K562 (cell line): ENCODE data around the gene FRMD4A. TPM values are rescaled to one million over a fixed set of nuclear protein-coding genes. Genes with fewer than 3 reads are reported as not detected.

Source experiments
- ATAC-seq: fragments of 200-7000 bp; cut with Tn5 transposase; 3 replicates; pipeline ENCODE4 v1.9.1; 2020; ENCODE audit warnings: moderate library complexity
- BruUV-seq: library from RNA; stranded (reverse); fragments of 400-500 nt; replicated peaks from 2 replicates; lab custom pipeline; 2021; lab: Mats Ljungman, UMichigan
- CTCF ChIA-PET: fragments of 300-600 bp; formaldehyde crosslinking; extraction: SDS; loops from one replicate; lab custom pipeline; 2021; ENCODE audit warnings: low intra/inter-chr PET ratio; lab: Yijun Ruan, JAX
- POLR2A ChIA-PET: fragments of 300-600, 350-650 bp; sonication (Branson Sonifier 250); formaldehyde crosslinking; extraction: SDS; loops from one replicate; lab custom pipeline; 2021; ENCODE audit warnings: antibody characterized with exemption, inconsistent platforms; lab: Yijun Ruan, JAX
- DNase-seq, 4 experiments: peaks; one replicate each; pipeline versions ENCODE4 v3.0.0 to v3.0.0-alpha.2; 2011 to 2018; ENCODE audit warnings: low spot score in 3 of 4, mixed read lengths in 3 of 4; ENCODE audit errors: extremely low read depth in 1 of 4
- FAIRE-seq: peaks from 2 replicates; lab custom pipeline; 2011; peaks lifted over from hg19 to GRCh38; lab: Jason Lieb, UNC
- H2AFZ ChIP-seq: 2 replicates; pipeline ENCODE4 v1.6.0; 2011; ENCODE audit warnings: low read depth, low read length, control low read depth, inconsistent platforms
- H3K27ac ChIP-seq: fragments of 200-600 bp; 3 replicates; pipeline ENCODE4 v1.8.0; 2011; ENCODE audit warnings: low read depth, mild to moderate bottlenecking, control low read depth, inconsistent platforms, low read length, moderate library complexity, mixed read lengths; ENCODE audit errors: extremely low read depth
- H3K27me3 ChIP-seq, 2 experiments: fragments of 300-600 bp in 1 of 2; 2 replicates in 1 of 2; 3 replicates in 1 of 2; pipeline versions ENCODE4 v1.6.0 to v1.8.0; 2011; ENCODE audit warnings: inconsistent platforms in 2 of 2, low read length in 2 of 2, mild to moderate bottlenecking in 1 of 2, mixed read lengths in 1 of 2, moderate library complexity in 1 of 2; ENCODE audit not compliant: control insufficient read depth in 2 of 2, insufficient read depth in 2 of 2
- H3K36me3 ChIP-seq: fragments of 300-600 bp; 3 replicates; pipeline ENCODE4 v1.8.0; 2011; ENCODE audit warnings: mild to moderate bottlenecking, low read length, inconsistent platforms; ENCODE audit not compliant: control insufficient read depth, insufficient read depth
- H3K4me1 ChIP-seq, 2 experiments: fragments of 200-600 bp in 1 of 2; replicated peaks in 1 of 2; 2 replicates in 1 of 2; 3 replicates in 1 of 2; pipeline versions ENCODE4 v1.5.1 to v1.8.0; 2011; ENCODE audit warnings: inconsistent platforms in 2 of 2, low read length in 2 of 2, mild to moderate bottlenecking in 1 of 2, mixed read lengths in 1 of 2, moderate library complexity in 1 of 2; ENCODE audit not compliant: control insufficient read depth in 2 of 2, insufficient read depth in 2 of 2
- H3K4me2 ChIP-seq: 2 replicates; pipeline ENCODE4 v1.6.1; 2011; ENCODE audit warnings: low read length, control low read depth, inconsistent platforms, mixed read lengths; ENCODE audit not compliant: insufficient read depth
- H3K4me3 ChIP-seq: fragments of 200-600 bp; sonication (generic), shearing (Covaris generic); 2 replicates; pipeline ENCODE4 v1.5.1; 2016; ENCODE audit warnings: control low read depth, inconsistent platforms
- H3K79me2 ChIP-seq: fragments of 200-600 bp; 3 replicates; pipeline ENCODE4 v1.8.0; 2011; ENCODE audit warnings: low read length, inconsistent platforms; ENCODE audit not compliant: control insufficient read depth, insufficient read depth
- H3K9ac ChIP-seq, 2 experiments: 2 replicates each; pipeline versions ENCODE4 v1.6.0 to v1.6.1; 2011; ENCODE audit warnings: low read depth in 2 of 2, low read length in 2 of 2, control low read depth in 1 of 2, inconsistent platforms in 1 of 2, mild to moderate bottlenecking in 1 of 2, mixed read lengths in 1 of 2; ENCODE audit not compliant: insufficient read depth in 1 of 2
- H3K9me1 ChIP-seq: one replicate; pipeline ENCODE4 v1.6.0; 2011; ENCODE audit warnings: inconsistent platforms, mild to moderate bottlenecking, low read length, moderate library complexity; ENCODE audit not compliant: control insufficient read depth, insufficient read depth
- H3K9me3 ChIP-seq: replicated peaks from 2 replicates; pipeline ENCODE4 v1.5.1; 2011; ENCODE audit warnings: low read depth, low read length, inconsistent platforms; ENCODE audit not compliant: control insufficient read depth, insufficient read depth
- H4K20me1 ChIP-seq: replicated peaks from 2 replicates; pipeline ENCODE4 v1.6.1; 2011; ENCODE audit warnings: low read length, inconsistent platforms, mixed read lengths; ENCODE audit not compliant: control insufficient read depth, insufficient read depth
- BCOR ChIP-seq: fragments of 450-650 bp; IDR thresholded peaks from 2 replicates; pipeline ENCODE4 v1.6.1; 2016
- BRD4 ChIP-seq: fragments of 200-600 bp; sonication (generic); IDR thresholded peaks from 2 replicates; pipeline ENCODE4 v1.6.1; 2017; ENCODE audit warnings: inconsistent platforms
- BRF1 ChIP-seq: IDR thresholded peaks from 3 replicates; pipeline ENCODE4 v1.6.1; 2011; ENCODE audit warnings: borderline replicate concordance, mild to moderate bottlenecking; ENCODE audit not compliant: insufficient read length; ENCODE audit errors: extremely low read depth
- CREBBP ChIP-seq: IDR thresholded peaks from one replicate; pipeline ENCODE4 v1.6.1; 2012; ENCODE audit warnings: low read depth, mild to moderate bottlenecking, control low read depth, inconsistent platforms, low read length
- GATAD2A ChIP-seq: fragments of 450-650 bp; IDR thresholded peaks from 2 replicates; pipeline ENCODE4 v1.6.1; 2017
- IRF2 ChIP-seq: sonication (generic); formaldehyde crosslinking; IDR thresholded peaks from 2 replicates; pipeline ENCODE4 v1.8.1; 2022; ENCODE audit warnings: mild to moderate bottlenecking, missing genetic modification reagents
- MGA ChIP-seq: fragments of 450-650 bp; IDR thresholded peaks from 2 replicates; pipeline ENCODE4 v1.6.1; 2016; ENCODE audit warnings: mild to moderate bottlenecking, moderate library complexity
- SRSF9 ChIP-seq: fragments of 200-400 bp; formaldehyde crosslinking; IDR thresholded peaks from 2 replicates; pipeline ENCODE4 v1.6.1; 2017; ENCODE audit warnings: low read depth, low read length, borderline replicate concordance
- TBP ChIP-seq: optimal IDR thresholded peaks from 2 replicates; pipeline ENCODE3; 2011; ENCODE audit warnings: low read depth, low read length, improper control_type of control experiment
- TCF7L2 ChIP-seq: fragments of 150-350 bp; IDR thresholded peaks from 2 replicates; pipeline ENCODE4 v1.6.1; 2016; ENCODE audit warnings: low read depth, mild to moderate bottlenecking, low read length, moderate library complexity
- TOE1 ChIP-seq, 2 experiments: fragments of 450-650 bp in 1 of 2; sonication (generic) in 1 of 2; formaldehyde crosslinking in 1 of 2; IDR thresholded peaks; 2 replicates each; pipeline versions ENCODE4 v1.7.1 to v1.8.0; 2016 to 2022; ENCODE audit warnings: borderline replicate concordance in 2 of 2, mild to moderate bottlenecking in 2 of 2, antibody characterized with exemption in 1 of 2, inconsistent platforms in 1 of 2, low read depth in 1 of 2, missing genetic modification reagents in 1 of 2, moderate library complexity in 1 of 2
- ZNF668 ChIP-seq: fragments of 250-450 bp; sonication (Bioruptor Pico); IDR thresholded peaks from 2 replicates; pipeline ENCODE4 v1.8.0; 2022; ENCODE audit warnings: mild to moderate bottlenecking, inconsistent platforms
- WGBS: fragments of 100-300 bp; shearing (Covaris generic); methylation state at CpG from one replicate; pipeline ENCODE4 v1.1.6; 2016; ENCODE audit warnings: low coverage, mixed read lengths; ENCODE audit not compliant: insufficient coverage; ENCODE audit errors: missing lambda C conversion rate; 5-methylcytosine and 5-hydroxymethylcytosine counted together
- in situ Hi-C: fragments of 300-500 bp; cut with MboI; formaldehyde crosslinking; loops from 4 replicates; pipeline ENCODE4 v1.15.0; 2018; ENCODE audit warnings: inconsistent platforms, mixed read lengths
- intact Hi-C: fragments of 100-400 bp; cut with micrococcal nuclease; formaldehyde crosslinking; loops from 2 replicates; pipeline ENCODE4 v1.14.2; 2022
- polyA plus RNA-seq, 8 experiments: library from polyadenylated mRNA; depleted of rRNA in 4 of 8; stranded (reverse) in 5 of 8; unstranded in 3 of 8; fragments of >200 nt; fragmentation: Nextera tagmentation in 2 of 8; fragmentation: Illumina TruSeq in 1 of 8; extraction: Ambion mirVana in 2 of 8; extraction: Trizol in 1 of 8; gene quantifications; 2 replicates each; pipeline versions ENCODE4 v1.2.1 to v1.2.3, GENCODE V29; 2011 to 2014; ENCODE audit warnings: inconsistent platforms in 1 of 8, missing spikeins in 1 of 8
- total RNA-seq, 7 experiments: library from RNA; depleted of rRNA in 6 of 7; stranded (reverse); fragments of >200 nt in 6 of 7; fragmentation: Illumina TruSeq in 2 of 7; extraction: Trizol in 2 of 7; gene quantifications; 2 replicates each; pipeline versions ENCODE4 v1.2.1 to v1.2.3, GENCODE V29; 2011 to 2021; ENCODE audit warnings: low replicate concordance in 1 of 7

Gene FRMD4A
- total and polyA plus RNA-seq, 9 of the 15 experiments (the other 6 are each of a cell fraction or from before 2014, with no cell fraction given), result 0.80 to 5.2 (median 3.0) TPM

- 0% methylated on average over 9 of the region's 9 CpGs for WGBS
- H4K20me1 ChIP-seq, result no peaks in the 10 kb centered on the region
- BruUV-seq, result no TSS peak
- H3K27me3 ChIP-seq, result peaks cover 4 to 19% of the 10 kb centered on the region in 2 experiments; a peak in 4 of 5 replicates
- FAIRE-seq, result no peak
- in situ Hi-C loops (no loop called here), intact Hi-C loops (no loop called here)
- H3K4me1 ChIP-seq, result no peaks in the 10 kb centered on the region
- ChIA-PET CTCF (no interaction called here), POLR2A (no interaction called here)
- H3K79me2 ChIP-seq, result no peaks in the 10 kb centered on the region
- ATAC-seq, result no peak
- H3K27ac ChIP-seq, result no peak overlapping the region
- no peak overlapping the region for H2AFZ ChIP-seq
- no peaks in the 10 kb centered on the region for H3K9me3 ChIP-seq
- no peak overlapping the region for H3K4me2 ChIP-seq
- no peak for DNase-seq
- no peaks in the 10 kb centered on the region for H3K36me3 ChIP-seq
- H3K9ac ChIP-seq, result no peak overlapping the region
- H3K9me1 ChIP-seq, result no peaks in the 10 kb centered on the region
- H3K4me3 ChIP-seq, result no peak overlapping the region
- no peak for TF ChIP-seq ZNF668 (CRISPR knock-in tag)
- no peak for TF ChIP-seq TCF7L2
- TF ChIP-seq CREBBP, result no peak
- TF ChIP-seq BCOR, result no peak
- TF ChIP-seq TOE1 (IDR thresholded peaks at IDR 0.05; ENCODE audit: borderline replicate concordance), result no peak
- no peak for TF ChIP-seq TOE1 (CRISPR knock-in tag; IDR thresholded peaks at IDR 0.05; ENCODE audit: borderline replicate concordance, low read depth)
- no peak for TF ChIP-seq BRF1
- no peak for TF ChIP-seq SRSF9
- no peak for TF ChIP-seq MGA
- TF ChIP-seq IRF2 (CRISPR knock-in tag), result no peak
- no peak for TF ChIP-seq GATAD2A
- TF ChIP-seq TBP, result no peak
- no peak for TF ChIP-seq BRD4
These were observed 327.1 kb downstream of the FRMD4A start for GRCh38 chr10:14003517-14004184.
